CMK (cell line): Measurements from ENCODE around the gene OSBP2.

ENCODE experiments used
- DNase-seq: peaks from one replicate; pipeline ENCODE4 v3.0.0-alpha.2; 2010; ENCODE audit warnings: low read depth

OSBP2 gene

DNA sequence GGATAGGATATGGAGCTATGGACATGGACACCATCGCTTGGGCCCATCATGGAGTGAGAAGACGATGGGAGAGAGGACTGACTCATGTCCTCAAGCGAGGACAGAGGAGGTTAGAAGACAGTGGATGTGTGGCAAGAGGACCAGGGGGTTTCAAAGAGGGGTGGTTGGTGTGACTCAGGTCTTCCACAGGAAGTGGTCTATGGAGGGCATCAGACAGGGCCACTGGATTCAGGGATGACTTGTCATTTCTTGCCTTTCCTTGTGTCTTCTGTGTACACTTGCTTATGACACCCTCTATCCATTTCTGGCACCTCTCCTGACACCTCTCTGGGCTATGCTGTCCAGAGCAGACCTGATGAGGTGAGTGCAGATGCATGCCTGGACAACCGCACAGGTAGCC lies 115.4 kb downstream of the OSBP2 start:
- no peak for DNase-seq

DNA sequence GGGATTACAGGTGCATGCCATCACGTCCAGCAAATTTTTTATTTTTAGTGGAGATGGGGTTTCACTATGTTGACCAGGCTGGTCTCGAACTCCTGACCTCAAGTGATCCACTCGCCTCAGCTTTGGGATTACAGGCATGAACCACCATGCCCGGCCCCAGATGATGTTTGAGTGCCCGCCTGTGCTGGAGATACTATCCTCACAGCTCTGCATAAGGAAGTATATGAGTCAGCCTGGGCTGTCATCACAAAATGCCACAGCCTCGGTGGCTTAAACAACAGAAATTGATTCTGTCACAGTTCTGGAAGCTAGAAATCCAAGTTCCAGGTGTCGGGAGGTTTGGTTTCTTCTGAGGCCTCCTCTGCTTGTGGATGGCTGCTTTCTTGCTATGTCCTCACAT lies 119.3 kb downstream of the OSBP2 start:
- DNase-seq: no peak

DNA sequence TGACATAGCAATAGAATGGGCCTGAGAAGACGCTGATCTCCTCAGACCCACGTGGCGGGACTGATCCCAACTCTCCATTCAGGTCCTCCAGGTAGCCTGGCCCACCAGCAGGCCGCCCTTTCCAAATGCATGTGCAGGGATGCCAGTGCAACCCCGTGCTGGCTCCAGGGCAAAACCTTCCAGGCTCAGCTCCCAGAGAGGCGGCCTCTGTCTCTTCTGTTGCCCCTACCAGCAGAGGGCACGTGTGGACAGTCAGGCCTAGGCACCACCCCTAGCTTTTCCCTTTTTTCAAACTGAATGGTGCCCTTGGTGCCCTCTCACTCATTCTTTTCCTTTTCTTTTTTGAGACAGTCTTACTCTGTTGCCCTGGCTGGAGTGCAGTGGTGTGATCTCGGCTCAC lies 121.7 kb downstream of the OSBP2 start:
- no peak for DNase-seq

- DNase-seq: no peak
Observed at GRCh38 chr22:30821381-30821780, 126.7 kb downstream of the OSBP2 start.

GRCh38 chr22:30821863-30822215 lies 127.2 kb downstream of the OSBP2 start:
- no peak for DNase-seq

DNA sequence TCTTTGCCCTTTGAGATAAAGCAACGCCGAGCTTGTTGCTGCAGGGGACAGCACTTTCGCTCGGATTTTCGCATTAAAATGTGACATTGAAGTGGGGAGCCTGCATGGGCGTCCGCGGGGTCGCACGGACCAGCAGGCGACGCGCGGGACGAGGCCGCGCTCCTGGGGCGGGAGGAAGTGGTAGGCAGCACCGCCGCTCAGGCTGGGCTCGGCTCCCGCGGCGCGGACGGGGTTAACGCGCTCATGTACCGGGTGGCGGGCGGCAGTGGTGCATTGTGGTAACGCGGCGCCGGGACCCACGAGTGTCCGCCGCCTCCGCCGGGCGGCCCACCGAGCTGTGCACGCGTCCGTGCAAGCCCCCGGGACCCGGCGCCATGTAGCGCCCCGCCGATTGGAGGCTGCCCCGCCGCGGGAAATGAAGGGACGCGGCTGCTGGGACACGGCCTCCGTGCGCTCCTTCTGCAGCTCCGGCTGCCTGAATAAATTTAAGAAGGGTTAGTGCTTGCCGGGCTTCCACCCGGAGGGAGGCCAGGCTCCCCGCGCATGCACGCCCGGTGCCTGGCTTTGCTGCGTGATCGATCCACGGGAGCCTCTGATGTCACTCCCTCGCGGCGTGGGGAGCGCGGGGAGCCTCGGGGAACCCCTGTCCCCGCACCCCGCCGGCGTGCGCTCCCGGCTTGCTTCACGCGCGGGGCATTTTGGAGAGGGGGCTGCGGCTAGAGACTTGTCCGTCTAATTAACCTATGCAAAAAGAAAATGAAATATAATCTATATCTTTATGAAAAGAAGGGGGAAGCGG lies 127.7 kb downstream of the OSBP2 start:
- DNase-seq: no peak

GRCh38 chr22:30823015-30823370 lies 128.3 kb downstream of the OSBP2 start:
- no peak for DNase-seq

- no peak for DNase-seq
Observed at GRCh38 chr22:30824096-30824495, 129.4 kb downstream of the OSBP2 start.

GRCh38 chr22:30824711-30825110 lies 130.0 kb downstream of the OSBP2 start:
- DNase-seq: no peak

DNA sequence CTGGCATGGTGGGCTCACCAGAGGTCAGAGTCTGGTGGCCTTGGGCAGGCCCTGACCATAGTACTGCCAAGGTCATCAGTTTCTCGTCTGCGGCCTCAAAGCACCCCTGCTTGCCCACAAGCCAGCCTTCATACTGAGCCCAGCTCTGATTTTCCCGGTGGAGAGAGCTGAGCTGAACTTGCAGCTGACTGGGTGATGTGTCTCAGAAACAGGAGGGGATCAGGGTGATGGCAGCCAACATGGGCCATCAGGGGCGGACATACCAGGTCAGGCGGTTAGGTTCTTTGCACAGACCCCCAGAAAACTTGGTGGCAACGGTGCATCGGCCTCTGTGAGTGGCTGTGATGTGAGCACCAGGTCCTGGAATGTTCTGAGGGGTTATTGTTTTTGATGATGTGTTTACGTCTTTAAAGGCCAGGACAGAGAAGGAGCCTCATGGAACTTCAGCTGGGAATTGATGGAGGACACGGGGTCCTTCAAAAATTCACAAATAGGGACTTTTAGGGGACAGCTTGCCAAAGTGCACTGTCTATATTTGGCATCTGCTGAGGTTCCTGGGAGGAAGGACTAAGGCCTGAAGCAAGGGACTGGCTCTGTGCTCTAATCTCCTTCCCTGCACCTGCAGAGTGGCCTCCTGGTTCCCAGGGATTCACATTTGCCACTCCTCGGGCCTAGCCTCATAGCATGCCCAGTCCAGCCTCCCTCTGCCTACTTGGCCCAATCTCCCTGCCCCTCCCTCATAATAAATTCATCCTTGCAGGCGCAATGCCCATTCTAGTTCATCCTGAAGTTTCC lies 131.2 kb downstream of the OSBP2 start:
- no peak for DNase-seq

DNA sequence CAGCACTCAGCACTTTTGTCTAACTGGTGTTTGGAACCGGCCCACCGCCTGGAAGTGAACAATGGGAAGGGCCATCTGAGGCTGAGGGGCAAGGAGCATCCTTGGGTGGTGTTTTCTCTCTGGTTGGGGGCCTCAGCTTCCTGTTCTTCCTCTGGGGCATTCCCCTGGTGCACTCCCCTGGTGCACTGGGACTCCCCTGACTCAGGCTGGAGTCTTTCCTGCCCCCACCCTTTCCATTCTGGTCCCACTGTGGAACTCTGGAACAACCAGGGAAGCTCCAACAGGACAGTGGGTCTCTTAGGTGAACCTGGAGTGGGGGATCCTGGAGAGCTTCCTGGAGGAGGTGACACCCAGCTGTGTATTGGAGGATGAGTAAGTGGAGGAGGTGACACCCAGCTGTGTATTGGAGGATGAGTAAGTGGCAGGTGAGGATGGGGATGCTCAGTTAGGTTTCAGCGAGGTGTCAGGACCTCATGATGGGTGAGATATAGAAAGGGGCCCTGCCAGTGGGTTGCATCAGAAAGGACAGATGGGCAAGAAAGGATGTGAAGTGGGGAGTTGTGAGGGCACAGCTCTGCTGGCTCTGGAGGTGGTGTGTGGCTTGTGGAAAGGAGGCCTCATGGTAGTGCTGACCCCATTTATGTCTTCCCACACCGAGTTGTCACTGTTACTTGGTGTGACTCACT lies 132.1 kb downstream of the OSBP2 start:
- no peak for DNase-seq

DNA sequence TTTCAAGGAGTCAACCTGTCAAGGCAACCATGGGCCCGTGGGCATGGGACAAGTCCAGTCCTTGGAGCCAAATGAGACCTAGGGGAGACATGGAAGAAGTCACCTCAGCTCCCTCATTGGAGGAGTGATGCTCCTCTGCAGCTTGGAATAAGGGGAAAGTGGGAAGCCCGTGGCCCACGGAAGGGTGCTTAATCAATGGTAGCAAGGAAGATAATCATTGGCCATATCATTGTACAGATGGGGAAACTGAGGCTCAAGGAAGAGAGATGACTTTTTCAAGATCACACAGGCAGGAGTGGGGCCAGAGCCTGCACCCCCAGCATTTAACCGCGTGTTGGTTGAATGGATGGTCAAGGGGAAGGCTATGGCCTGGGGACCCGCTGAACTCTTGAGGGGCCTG lies 133.0 kb downstream of the OSBP2 start:
- no peak for DNase-seq

DNA sequence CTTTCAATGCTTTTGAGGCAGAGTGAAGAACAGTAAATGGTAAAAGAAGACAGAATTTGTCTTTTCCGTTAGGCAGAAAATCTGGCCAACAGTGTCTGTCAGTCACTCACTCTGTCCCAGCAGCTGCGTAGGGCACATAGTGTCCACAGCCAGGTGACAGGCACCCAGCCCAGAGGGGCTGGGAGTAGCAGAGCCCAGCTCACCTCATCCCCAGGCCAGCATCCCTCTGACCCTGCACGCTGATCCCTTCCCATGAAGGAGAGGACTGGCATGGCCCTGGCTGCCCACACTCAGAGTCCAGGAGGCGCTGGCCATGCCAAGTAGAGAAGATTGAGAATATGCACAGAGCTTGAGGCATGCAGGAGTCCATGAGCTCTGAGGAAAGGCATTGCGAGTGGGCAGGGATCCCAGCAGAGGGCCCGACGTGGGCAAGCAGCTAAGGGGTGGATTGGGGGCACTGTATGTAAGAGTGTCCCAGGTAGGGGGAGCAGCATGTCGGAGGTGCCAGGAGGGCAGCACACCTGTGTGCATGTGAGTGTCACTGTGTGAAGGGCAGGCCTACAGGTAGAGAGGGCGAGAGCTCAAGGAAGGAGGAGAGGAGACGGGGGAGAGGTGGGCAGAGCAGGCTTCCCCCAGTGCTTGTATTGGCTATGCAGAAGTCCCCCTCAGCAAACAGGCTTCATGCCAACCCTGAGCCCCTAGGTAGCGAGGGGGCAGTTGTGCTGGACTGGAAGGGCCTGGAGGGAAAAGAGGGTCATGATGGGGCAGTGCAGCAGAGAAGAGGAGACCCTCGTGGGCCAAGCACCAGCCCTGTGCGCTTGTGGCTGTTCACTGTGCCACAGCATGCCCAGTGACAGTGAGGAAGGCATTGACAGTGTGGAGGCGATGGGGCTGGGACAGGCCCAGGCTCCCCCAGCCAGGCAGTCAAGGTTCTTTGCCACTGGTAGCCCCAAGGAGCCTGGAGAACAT lies 133.8 kb downstream of the OSBP2 start:
- no peak for DNase-seq

DNA sequence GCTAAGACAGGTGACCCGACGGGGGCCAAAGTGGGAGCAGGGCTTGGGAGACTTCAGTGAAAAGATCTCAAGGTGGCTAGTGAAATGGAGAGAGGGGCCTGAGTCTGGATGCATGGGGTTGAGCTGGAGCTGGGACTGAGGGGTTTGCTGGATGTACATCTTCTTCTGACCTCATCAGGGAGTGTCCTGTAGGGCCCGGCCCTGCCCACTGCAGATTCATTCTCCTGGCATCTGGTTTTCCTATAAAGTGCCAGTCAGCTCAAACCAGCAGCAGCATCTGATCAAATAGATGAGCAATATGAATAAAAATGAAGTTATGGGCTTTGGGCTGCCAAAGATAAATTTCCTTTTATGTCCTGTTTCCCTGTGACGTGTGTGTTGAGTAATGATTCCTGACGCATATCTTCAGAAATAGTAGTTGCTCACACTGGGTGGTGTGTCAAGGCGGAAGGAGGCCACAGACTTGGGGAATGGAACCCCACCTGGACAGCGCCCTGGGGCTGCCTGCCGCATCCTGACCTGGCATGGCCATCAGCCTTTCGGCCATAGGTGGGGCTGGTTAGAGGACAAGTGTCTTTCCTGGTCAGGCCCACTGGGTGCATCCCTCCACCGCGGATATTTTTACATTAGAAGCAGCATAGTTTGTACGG lies 135.4 kb downstream of the OSBP2 start:
- no peak for DNase-seq

DNA sequence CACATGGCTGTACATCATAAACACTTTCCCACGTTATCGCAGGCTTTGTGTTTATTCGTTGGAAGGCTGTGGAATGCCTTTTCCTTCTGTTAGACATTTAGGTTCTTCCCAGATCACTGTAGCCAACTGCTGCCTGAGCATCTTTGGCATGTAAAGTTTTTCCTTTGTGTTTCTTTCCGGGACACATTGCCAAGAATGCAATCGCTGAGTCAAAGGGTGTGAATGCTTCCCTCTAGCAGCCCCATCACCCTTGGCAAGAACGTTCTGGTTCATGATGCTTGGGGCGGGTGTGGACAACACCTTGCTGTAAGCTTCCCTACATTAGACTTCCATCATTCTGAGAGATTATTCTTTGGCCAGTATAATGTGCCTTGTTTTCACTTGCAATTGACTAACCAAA lies 136.2 kb downstream of the OSBP2 start:
- no peak for DNase-seq

GRCh38 chr22:30832407-30832987 lies 137.8 kb downstream of the OSBP2 start:
- DNase-seq: no peak

DNA sequence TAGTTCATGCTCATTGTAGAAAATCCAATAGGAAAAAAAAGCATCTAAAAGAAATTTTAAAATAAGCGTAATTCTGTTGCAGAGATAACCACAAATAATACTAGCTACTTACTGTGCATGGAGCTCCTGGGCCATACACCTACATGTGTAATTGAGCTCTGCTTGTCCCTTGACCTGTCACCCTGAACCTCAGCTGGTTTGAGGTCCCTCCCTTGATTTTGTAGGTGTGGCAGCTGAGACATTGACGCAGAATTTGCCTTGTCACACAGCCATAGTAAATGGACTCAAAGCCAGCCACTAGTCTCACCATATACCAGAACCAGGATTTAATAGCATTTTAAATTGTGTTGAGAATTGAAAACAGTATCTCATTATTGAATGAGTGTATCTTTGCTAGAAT lies 138.6 kb downstream of the OSBP2 start:
- no peak for DNase-seq

GRCh38 chr22:30837531-30837930 lies 142.9 kb downstream of the OSBP2 start:
- DNase-seq: no peak

GRCh38 chr22:30838111-30838510 lies 143.4 kb downstream of the OSBP2 start:
- no peak for DNase-seq

- no peak for DNase-seq
Observed at GRCh38 chr22:30841273-30841672, 146.6 kb downstream of the OSBP2 start.

DNA sequence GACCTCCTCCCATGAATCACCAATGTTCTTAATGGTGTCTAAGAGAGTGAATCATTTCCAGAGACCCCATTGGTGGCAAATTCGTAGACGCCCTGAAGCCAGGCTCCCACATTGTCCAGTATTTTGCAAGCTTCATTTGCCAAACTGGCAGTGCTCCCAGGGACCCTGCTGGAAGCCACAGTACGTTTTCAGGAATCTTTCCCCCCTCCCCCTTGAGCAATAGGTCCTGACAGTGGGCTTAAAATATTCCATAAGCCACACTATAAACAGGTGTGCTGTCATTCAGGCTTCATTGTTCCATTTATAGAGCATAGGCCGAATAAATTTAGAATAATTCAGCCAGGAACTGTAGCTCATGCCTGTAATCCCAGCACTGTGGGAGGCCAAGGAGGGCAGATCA lies 148.6 kb downstream of the OSBP2 start:
- DNase-seq: no peak
